WI38 (cell line): ENCODE results near the gene UNC79.

ENCODE experiments used
- H3K4me3 ChIP-seq: 2 replicates; pipeline ENCODE4 v1.5.1; 2011; ENCODE audit warnings: low read depth, mild to moderate bottlenecking, control low read depth, low read length
- TF ChIP-seq, protein P1 (sequence below): IDR thresholded peaks from 2 replicates; pipeline ENCODE4 v1.5.1; 2012; ENCODE audit warnings: low read depth, mild to moderate bottlenecking, control low read depth, low read length

The UNC79 gene

DNA sequence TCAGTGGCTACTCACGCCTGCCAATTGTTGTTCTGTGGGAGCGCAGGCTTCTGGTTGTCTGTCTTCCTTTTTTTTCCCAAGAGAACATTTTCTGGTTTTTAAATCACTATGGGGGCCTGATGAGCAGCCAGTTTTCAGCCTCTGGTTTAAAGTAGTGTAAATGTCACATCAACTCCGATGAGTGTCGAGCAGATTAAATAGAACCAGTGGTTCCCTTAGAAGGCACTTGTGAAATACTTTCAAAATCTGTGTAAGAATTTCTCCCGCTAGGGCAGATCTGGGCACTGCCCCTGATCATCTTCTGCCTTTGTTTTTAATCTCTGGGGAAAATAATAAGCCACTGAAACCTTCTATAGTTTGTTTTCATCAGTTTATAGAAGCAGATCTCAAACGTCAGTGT, 227.1 kb downstream of the UNC79 start:
- no peak overlapping the region for H3K4me3 ChIP-seq
- TF ChIP-seq, protein P1, sequence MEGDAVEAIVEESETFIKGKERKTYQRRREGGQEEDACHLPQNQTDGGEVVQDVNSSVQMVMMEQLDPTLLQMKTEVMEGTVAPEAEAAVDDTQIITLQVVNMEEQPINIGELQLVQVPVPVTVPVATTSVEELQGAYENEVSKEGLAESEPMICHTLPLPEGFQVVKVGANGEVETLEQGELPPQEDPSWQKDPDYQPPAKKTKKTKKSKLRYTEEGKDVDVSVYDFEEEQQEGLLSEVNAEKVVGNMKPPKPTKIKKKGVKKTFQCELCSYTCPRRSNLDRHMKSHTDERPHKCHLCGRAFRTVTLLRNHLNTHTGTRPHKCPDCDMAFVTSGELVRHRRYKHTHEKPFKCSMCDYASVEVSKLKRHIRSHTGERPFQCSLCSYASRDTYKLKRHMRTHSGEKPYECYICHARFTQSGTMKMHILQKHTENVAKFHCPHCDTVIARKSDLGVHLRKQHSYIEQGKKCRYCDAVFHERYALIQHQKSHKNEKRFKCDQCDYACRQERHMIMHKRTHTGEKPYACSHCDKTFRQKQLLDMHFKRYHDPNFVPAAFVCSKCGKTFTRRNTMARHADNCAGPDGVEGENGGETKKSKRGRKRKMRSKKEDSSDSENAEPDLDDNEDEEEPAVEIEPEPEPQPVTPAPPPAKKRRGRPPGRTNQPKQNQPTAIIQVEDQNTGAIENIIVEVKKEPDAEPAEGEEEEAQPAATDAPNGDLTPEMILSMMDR: no peak

DNA sequence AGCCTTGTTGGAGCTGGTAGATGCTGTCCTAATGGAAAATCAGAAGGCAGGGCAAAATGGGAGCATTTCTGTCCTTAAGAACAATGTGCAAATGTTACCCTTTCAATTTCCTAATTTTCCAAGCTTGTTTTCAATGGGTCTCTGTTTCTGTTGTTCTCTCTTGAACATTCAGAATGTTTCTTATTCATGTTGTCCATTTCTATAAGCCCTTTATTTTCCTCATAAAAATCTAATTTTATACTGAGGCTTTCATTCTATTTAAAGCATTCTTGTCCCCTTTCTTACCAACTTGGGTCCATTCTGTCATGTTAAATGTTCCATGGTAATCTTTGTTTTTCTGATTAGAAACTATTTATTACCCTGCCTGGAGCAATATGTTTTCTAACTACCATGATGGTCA, 232.6 kb downstream of the UNC79 start:
- H3K4me3 ChIP-seq: no peak overlapping the region
- TF ChIP-seq, protein P1: no peak

DNA sequence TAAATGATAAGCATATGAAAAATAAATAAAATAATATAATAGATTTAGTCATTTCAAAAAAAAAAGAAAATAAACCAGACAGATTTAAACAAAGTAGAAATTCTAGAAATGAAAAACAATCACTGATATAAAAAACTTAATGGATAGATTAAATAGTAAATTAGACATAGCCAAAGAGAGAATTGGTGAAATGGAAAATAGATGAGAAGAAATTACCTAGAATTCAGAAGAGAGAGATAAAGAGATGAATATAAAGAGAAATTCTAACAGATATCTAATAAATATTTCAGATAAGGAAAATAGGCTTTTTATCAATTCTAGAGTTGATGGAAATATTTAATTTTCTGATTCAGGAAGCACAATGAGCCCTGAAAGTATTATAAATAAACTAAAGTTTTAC, 234.4 kb downstream of the UNC79 start:
- H3K4me3 ChIP-seq: no peak overlapping the region
- TF ChIP-seq, protein P1: no peak

DNA sequence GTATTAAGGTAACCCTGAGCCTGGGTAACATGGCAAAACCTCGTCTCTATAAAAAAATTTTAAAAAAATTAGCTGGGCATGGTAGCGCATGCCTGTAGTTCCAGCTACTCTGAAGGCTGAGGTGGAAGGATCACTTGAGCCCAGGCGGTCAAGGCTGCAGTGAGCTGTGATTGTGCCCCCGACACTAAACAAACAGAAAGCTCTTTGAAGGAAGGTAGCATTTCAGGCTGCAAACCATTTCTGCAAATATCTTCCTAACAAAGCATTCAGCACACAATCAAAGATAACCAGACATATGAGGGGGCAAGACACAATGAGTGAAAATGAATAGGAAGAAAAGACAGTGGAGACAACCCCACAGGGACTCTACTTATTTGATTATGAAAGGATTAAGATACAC, 238.9 kb downstream of the UNC79 start:
- TF ChIP-seq, protein P1: no peak
- no peak overlapping the region for H3K4me3 ChIP-seq

DNA sequence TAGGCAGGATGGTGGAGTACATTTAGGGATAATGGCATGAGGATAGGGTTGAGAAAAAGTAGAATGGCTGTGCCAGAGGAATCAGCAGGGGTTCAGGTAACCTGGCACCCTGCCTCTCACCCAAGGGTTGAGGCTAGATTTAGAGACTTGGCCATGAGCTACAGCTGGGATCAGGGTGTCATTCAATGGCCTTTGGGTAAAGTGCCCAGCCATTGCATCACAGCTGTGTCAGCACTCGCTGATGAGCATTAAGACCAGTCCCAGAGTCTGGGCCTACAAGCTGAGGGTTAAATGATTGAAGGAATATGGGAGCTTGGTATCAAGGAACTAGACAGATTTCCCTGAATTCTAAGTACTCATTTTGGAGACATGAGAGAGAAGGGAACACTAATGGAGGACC, 243.6 kb downstream of the UNC79 start:
- TF ChIP-seq, protein P1: no peak
- H3K4me3 ChIP-seq: no peak overlapping the region

DNA sequence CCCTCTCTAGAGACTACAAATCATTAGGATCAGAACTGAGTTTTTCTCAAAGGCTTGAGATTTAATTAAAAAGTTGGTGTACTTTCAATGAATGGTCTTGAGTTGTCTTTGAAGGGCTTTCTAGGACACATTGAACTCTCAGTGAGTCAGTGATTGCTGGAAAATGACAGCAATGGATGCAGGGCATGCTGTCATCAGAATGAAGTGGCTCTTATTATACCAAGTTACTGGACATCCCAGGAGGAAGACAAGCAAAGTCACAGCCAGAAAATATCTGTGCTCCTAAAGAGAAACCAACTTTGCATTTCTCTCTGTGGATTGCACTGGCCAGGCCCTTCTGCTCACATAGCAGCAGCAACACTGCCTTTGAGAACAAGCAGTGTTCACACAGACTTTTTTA, 244.9 kb downstream of the UNC79 start:
- TF ChIP-seq, protein P1: no peak

DNA sequence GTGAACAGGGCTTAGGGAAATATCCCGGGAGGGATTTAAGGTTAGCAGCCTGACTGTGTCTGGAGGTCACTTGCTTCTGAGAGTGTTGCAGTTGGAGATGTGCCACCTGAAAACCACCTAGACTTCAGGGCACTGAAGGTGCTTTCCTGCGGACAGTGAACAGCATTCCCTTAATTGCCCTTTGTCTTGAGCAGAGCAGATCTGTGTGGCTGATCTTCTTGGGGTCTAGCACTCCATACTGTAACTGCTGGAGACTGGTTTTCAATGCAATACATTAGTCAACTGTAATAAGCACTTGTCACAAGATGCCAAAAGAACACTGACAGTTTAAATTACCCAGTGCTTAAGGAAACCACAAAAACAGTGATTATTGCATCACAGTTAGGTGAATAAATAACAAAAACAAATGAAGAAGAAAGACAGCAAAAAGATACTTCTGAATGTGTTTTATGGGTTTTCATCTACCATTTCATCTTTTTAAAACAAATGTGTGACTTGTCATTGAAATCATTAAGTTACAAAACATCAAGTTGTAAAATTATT, 245.7 kb downstream of the UNC79 start:
- no peak overlapping the region for H3K4me3 ChIP-seq
- TF ChIP-seq, protein P1: no peak

More for the DNA sequence above, 244.9 kb downstream of the UNC79 start:
- H3K4me3 ChIP-seq: no peak overlapping the region
